VCaP (cell line): ENCODE measurements around the gene HLA-DQB2.
"Not testable (repeated sequence)": the region's sequence is repeated elsewhere in the genome, so short reads cannot be mapped to it uniquely, and the experiment has no call there.

ENCODE experiments used
- H3K27ac ChIP-seq: fragments of 450-650 bp; 2 replicates; pipeline ENCODE4 v1.5.1; 2017
- CTCF ChIP-seq: fragments of 450-650 bp; conservative IDR thresholded peaks from 2 replicates; pipeline ENCODE4 v1.5.1; 2017; ENCODE audit warnings: mild to moderate bottlenecking, moderate library complexity

Gene HLA-DQB2

GRCh38 chr6:32794510-32794909 lies 31.2 kb upstream of the HLA-DQB2 start:
- TF ChIP-seq CTCF, result no peak
- H3K27ac ChIP-seq, result no peak overlapping the region

- no peak for TF ChIP-seq CTCF
- no peak overlapping the region for H3K27ac ChIP-seq
These were observed 29.6 kb upstream of the HLA-DQB2 start for GRCh38 chr6:32792901-32793435.

- no peak overlapping the region for H3K27ac ChIP-seq
- TF ChIP-seq CTCF, result no peak
These were observed 27.0 kb upstream of the HLA-DQB2 start for GRCh38 chr6:32790306-32790705.

GRCh38 chr6:32785781-32786533 lies 22.6 kb upstream of the HLA-DQB2 start:
- H3K27ac ChIP-seq, result peak overlapping the region; percentile 24; the same call in 1 of the 2 replicates
- peak; percentile 73 for TF ChIP-seq CTCF

- H3K27ac ChIP-seq, result not testable (repeated sequence)
These were observed 19.6 kb upstream of the HLA-DQB2 start for GRCh38 chr6:32782923-32783322.

GRCh38 chr6:32779036-32779435 lies 15.7 kb upstream of the HLA-DQB2 start:
- no peak overlapping the region for H3K27ac ChIP-seq
- no peak for TF ChIP-seq CTCF

- no peak overlapping the region for H3K27ac ChIP-seq
- TF ChIP-seq CTCF, result no peak
These were observed 11.7 kb upstream of the HLA-DQB2 start for GRCh38 chr6:32775071-32775470.

- no peak for TF ChIP-seq CTCF
- no peak overlapping the region for H3K27ac ChIP-seq
These were observed 11.1 kb upstream of the HLA-DQB2 start for GRCh38 chr6:32774426-32774825.
